HEK293 (cell line): ENCODE results near the gene DSCAM.

Source experiments
- CTCF ChIA-PET: fragments of 350-600 bp; formaldehyde crosslinking; extraction: SDS; loops from one replicate; lab custom pipeline; 2021; ENCODE audit warnings: antibody characterized with exemption; lab: Yijun Ruan, JAX
- POLR2A ChIA-PET: fragments of 300-600 bp; formaldehyde crosslinking; extraction: SDS; loops from one replicate; lab custom pipeline; 2020; ENCODE audit warnings: antibody characterized with exemption, inconsistent platforms; lab: Yijun Ruan, JAX
- H3K27ac ChIP-seq: fragments of 200-500 bp; sonication (Bioruptor generic); 2 replicates; pipeline ENCODE4 v1.5.1; 2014; ENCODE audit warnings: low read depth, low read length, control low read depth, inconsistent platforms; ENCODE audit errors: extremely low read depth
- H3K36me3 ChIP-seq, 2 experiments: fragments of 200-500 bp in 1 of 2; sonication (Bioruptor generic) in 1 of 2; 1 replicate in 1 of 2; 2 replicates in 1 of 2; pipeline ENCODE4 v1.5.1; 2014 to 2017; ENCODE audit warnings: inconsistent platforms in 2 of 2, low read length in 2 of 2; ENCODE audit not compliant: control insufficient read depth in 2 of 2, insufficient read depth in 1 of 2
- H3K4me1 ChIP-seq: fragments of 200-500 bp; sonication (Bioruptor generic); 2 replicates; pipeline ENCODE4 v1.5.1; 2014; ENCODE audit warnings: mild to moderate bottlenecking, low read length, inconsistent platforms; ENCODE audit not compliant: control insufficient read depth, insufficient read depth
- H3K4me3 ChIP-seq: 2 replicates; pipeline ENCODE4 v1.5.1; 2011; ENCODE audit warnings: low read depth, mild to moderate bottlenecking, control low read depth, low read length, moderate library complexity
- H3K9me3 ChIP-seq: fragments of 200-500 bp; sonication (Bioruptor generic); 2 replicates; pipeline ENCODE4 v1.5.1; 2014; ENCODE audit warnings: low read depth, low read length, inconsistent platforms; ENCODE audit not compliant: control insufficient read depth, insufficient read depth
- MZF1 ChIP-seq: fragments of 450-650 bp; formaldehyde crosslinking; IDR thresholded peaks from 2 replicates; pipeline ENCODE4 v1.5.1; 2017; ENCODE audit warnings: missing biosample characterization, missing genetic modification characterization, borderline replicate concordance
- OSR2 ChIP-seq: fragments of 450-650 bp; formaldehyde crosslinking; IDR thresholded peaks from 2 replicates; pipeline ENCODE4 v1.5.1; 2016; ENCODE audit warnings: missing biosample characterization, missing genetic modification characterization
- REST ChIP-seq: fragments of 450-650 bp; formaldehyde crosslinking; IDR thresholded peaks from 2 replicates; pipeline ENCODE4 v1.5.1; 2016; ENCODE audit warnings: missing biosample characterization, missing genetic modification characterization
- SCRT1 ChIP-seq: fragments of 450-650 bp; formaldehyde crosslinking; IDR thresholded peaks from 2 replicates; pipeline ENCODE4 v1.5.1; 2016; ENCODE audit warnings: missing biosample characterization, missing genetic modification characterization, borderline replicate concordance
- ZEB2 ChIP-seq: fragments of 450-650 bp; formaldehyde crosslinking; IDR thresholded peaks from 2 replicates; pipeline ENCODE4 v1.5.1; 2016; ENCODE audit warnings: missing biosample characterization, missing genetic modification characterization
- ZIC2 ChIP-seq: fragments of 450-650 bp; formaldehyde crosslinking; IDR thresholded peaks from 2 replicates; pipeline ENCODE4 v1.5.1; 2016; ENCODE audit warnings: missing biosample characterization, missing genetic modification characterization
- ZNF132 ChIP-seq: fragments of 450-650 bp; formaldehyde crosslinking; IDR thresholded peaks from 2 replicates; pipeline ENCODE4 v1.5.1; 2017; ENCODE audit warnings: missing biosample characterization, missing genetic modification characterization, borderline replicate concordance
- ZNF24 ChIP-seq: fragments of 450-650 bp; formaldehyde crosslinking; IDR thresholded peaks from 2 replicates; pipeline ENCODE4 v1.5.1; 2016; ENCODE audit warnings: missing biosample characterization, missing genetic modification characterization
- ZNF274 ChIP-seq, 2 experiments: fragments of 200-500 bp in 1 of 2; fragments of 450-650 bp in 1 of 2; sonication (Bioruptor generic) in 1 of 2; formaldehyde crosslinking in 1 of 2; IDR thresholded peaks; 2 replicates each; pipeline versions ENCODE4 v1.5.1 to v1.6.1; 2014 to 2016; ENCODE audit warnings: borderline replicate concordance in 1 of 2, inconsistent platforms in 1 of 2, low read length in 1 of 2, missing biosample characterization in 1 of 2, missing genetic modification characterization in 1 of 2
- ZNF280D ChIP-seq: fragments of 450-650 bp; formaldehyde crosslinking; IDR thresholded peaks from 2 replicates; pipeline ENCODE4 v1.5.1; 2016; ENCODE audit warnings: missing biosample characterization, missing genetic modification characterization
- ZNF311 ChIP-seq: fragments of 450-650 bp; formaldehyde crosslinking; IDR thresholded peaks from 2 replicates; pipeline ENCODE4 v1.5.1; 2017; ENCODE audit warnings: missing biosample characterization, missing genetic modification characterization, borderline replicate concordance
- ZNF404 ChIP-seq: fragments of 450-650 bp; formaldehyde crosslinking; IDR thresholded peaks from 2 replicates; pipeline ENCODE4 v1.5.1; 2017; ENCODE audit warnings: missing biosample characterization, missing genetic modification characterization
- ZNF423 ChIP-seq: fragments of 450-650 bp; formaldehyde crosslinking; IDR thresholded peaks from 2 replicates; pipeline ENCODE4 v1.5.1; 2016; ENCODE audit warnings: missing biosample characterization, missing genetic modification characterization
- ZNF426 ChIP-seq: fragments of 450-650 bp; formaldehyde crosslinking; IDR thresholded peaks from 2 replicates; pipeline ENCODE4 v1.5.1; 2017; ENCODE audit warnings: missing biosample characterization, missing genetic modification characterization, mild to moderate bottlenecking, inconsistent platforms, moderate library complexity
- ZNF548 ChIP-seq: fragments of 450-650 bp; formaldehyde crosslinking; IDR thresholded peaks from 2 replicates; pipeline ENCODE4 v1.5.1; 2016; ENCODE audit warnings: missing biosample characterization, missing genetic modification characterization
- ZNF571 ChIP-seq: fragments of 450-650 bp; formaldehyde crosslinking; IDR thresholded peaks from 2 replicates; pipeline ENCODE4 v1.5.0; 2017; ENCODE audit warnings: missing biosample characterization, missing genetic modification characterization
- ZNF621 ChIP-seq: fragments of 450-650 bp; formaldehyde crosslinking; IDR thresholded peaks from 2 replicates; pipeline ENCODE4 v1.5.1; 2017; ENCODE audit warnings: missing biosample characterization, missing genetic modification characterization
- ZNF658 ChIP-seq: fragments of 450-650 bp; formaldehyde crosslinking; IDR thresholded peaks from 2 replicates; pipeline ENCODE4; 2016; ENCODE audit warnings: missing biosample characterization, missing genetic modification characterization
- ZNF664 ChIP-seq: fragments of 450-650 bp; formaldehyde crosslinking; IDR thresholded peaks from 2 replicates; pipeline ENCODE4 v1.5.1; 2016; ENCODE audit warnings: missing biosample characterization, missing genetic modification characterization
- ZNF843 ChIP-seq: fragments of 450-650 bp; formaldehyde crosslinking; IDR thresholded peaks from 2 replicates; pipeline ENCODE4 v1.5.1; 2016; ENCODE audit warnings: missing biosample characterization, missing genetic modification characterization
- ZSCAN18 ChIP-seq: fragments of 450-650 bp; formaldehyde crosslinking; IDR thresholded peaks from 2 replicates; pipeline ENCODE4 v1.5.1; 2016; ENCODE audit warnings: missing biosample characterization, missing genetic modification characterization
- ZSCAN5A ChIP-seq: fragments of 450-650 bp; formaldehyde crosslinking; IDR thresholded peaks from 2 replicates; pipeline ENCODE4 v1.5.1; 2016; ENCODE audit warnings: missing biosample characterization, missing genetic modification characterization

Gene DSCAM

GRCh38 chr21:40300300-40300699 lies 546.7 kb downstream of the DSCAM start:
- H3K4me1 ChIP-seq = no peaks in the 10 kb centered on the region
- ChIA-PET POLR2A (no interaction called here), CTCF (no interaction called here)
- no peak overlapping the region for H3K4me3 ChIP-seq
- TF ChIP-seq ZNF658 (tag by site-specific recombination) (no peak), MZF1 (tag by site-specific recombination) (no peak), ZNF571 (tag by site-specific recombination) (no peak), OSR2 (tag by site-specific recombination) (no peak), REST (tag by site-specific recombination) (peak; percentile 58; the same call in 1 of the 2 replicates), ZNF664 (no peak)
- H3K9me3 ChIP-seq = no peaks in the 10 kb centered on the region
- H3K27ac ChIP-seq = no peak overlapping the region
- no peaks in the 10 kb centered on the region for H3K36me3 ChIP-seq

- no peak overlapping the region for H3K4me3 ChIP-seq
- no peaks in the 10 kb centered on the region for H3K9me3 ChIP-seq
- POLR2A ChIA-PET = no interaction called here
- CTCF ChIA-PET = interaction anchor here (0.6 to 0.8 kb wide), 2 partner anchors 153 to 527 kb away, joined by 3 read pairs; no protein-coding TSS in a partner anchor
- TF ChIP-seq ZEB2 (tag by site-specific recombination) (no peak), ZNF621 (tag by site-specific recombination) (no peak), ZNF843 (no peak), ZNF423 (tag by site-specific recombination) (no peak), ZIC2 (tag by site-specific recombination) (no peak), ZNF404 (tag by site-specific recombination) (no peak), ZNF548 (tag by site-specific recombination) (no peak)
- no peak overlapping the region for H3K27ac ChIP-seq
- no peaks in the 10 kb centered on the region for H3K4me1 ChIP-seq
- no peaks in the 10 kb centered on the region for H3K36me3 ChIP-seq
Measured at GRCh38 chr21:40299451-40299850, 547.5 kb downstream of the DSCAM start.

- H3K27ac ChIP-seq = no peak overlapping the region
- CTCF ChIA-PET = no interaction called here
- TF ChIP-seq ZSCAN5A (tag by site-specific recombination) (no peak), ZNF24 (tag by site-specific recombination) (no peak), ZSCAN18 (tag by site-specific recombination) (no peak), SCRT1 (tag by site-specific recombination) (no peak), ZNF280D (tag by site-specific recombination) (no peak), ZNF426 (no peak), ZNF274 (IDR thresholded peaks at IDR 0.05; ENCODE audit: low read length) (no peak), ZNF274 (tag by site-specific recombination; IDR thresholded peaks at IDR 0.05; ENCODE audit: borderline replicate concordance) (no peak), ZNF311 (no peak), ZNF132 (no peak)
- H3K9me3 ChIP-seq = no peaks in the 10 kb centered on the region
- H3K36me3 ChIP-seq = no peaks in the 10 kb centered on the region
- no peaks in the 10 kb centered on the region for H3K4me1 ChIP-seq
- POLR2A ChIA-PET = no interaction called here
- H3K4me3 ChIP-seq = no peak overlapping the region
Measured at GRCh38 chr21:40294345-40294744, 552.6 kb downstream of the DSCAM start.
